Mammary epithelial cell (primary cell): ENCODE results near the gene BPGM.

Experiments
- CTCF ChIP-seq, 2 donors: IDR thresholded peaks in 1 of 2; conservative IDR thresholded peaks in 1 of 2; 2 replicates each; pipeline ENCODE4 v1.5.1; 2011 to 2012; ENCODE audit warnings: inconsistent platforms in 2 of 2, low read length in 2 of 2, mild to moderate bottlenecking in 2 of 2, control low read depth in 1 of 2, low read depth in 1 of 2; ENCODE audit not compliant: insufficient read depth in 1 of 2; ENCODE audit errors: extremely low read depth in 1 of 2
- EZH2 ChIP-seq: IDR thresholded peaks from 2 replicates; pipeline ENCODE4 v1.6.1; 2012; ENCODE audit warnings: low read length, inconsistent platforms, borderline replicate concordance

- TF ChIP-seq EZH2 (no peak), CTCF (conservative IDR thresholded peaks at IDR 0.05 in 1 of 2, IDR thresholded peaks at IDR 0.05 in 1 of 2; ENCODE audit: extremely low read depth in 1 of 2, insufficient read depth in 1 of 2, low read depth in 1 of 2, low read length in 2 of 2) (no peak)
Measured at GRCh38 chr7:134643131-134643530, 3.5 kb upstream of the BPGM start.
